WERI-Rb-1 (cell line): ENCODE results near the gene CA5A.

Experiments used
- DNase-seq: peaks from one replicate; pipeline ENCODE4 v3.0.0-alpha.2; 2020
- H3K27ac ChIP-seq: fragments of 250-450 bp; sonication (Bioruptor Pico); 2 replicates; pipeline ENCODE4 v1.5.1; 2020; ENCODE audit warnings: mild to moderate bottlenecking, moderate library complexity
- H3K27me3 ChIP-seq: fragments of 250-450 bp; sonication (Bioruptor Pico); 2 replicates; pipeline ENCODE4 v1.5.1; 2021; ENCODE audit warnings: mild to moderate bottlenecking, low read depth, moderate library complexity; ENCODE audit not compliant: insufficient read depth, severe bottlenecking
- H3K36me3 ChIP-seq: fragments of 250-450 bp; sonication (Bioruptor Pico); 2 replicates; pipeline ENCODE4 v1.5.1; 2020; ENCODE audit warnings: mild to moderate bottlenecking, moderate library complexity
- H3K4me3 ChIP-seq: 2 replicates; pipeline ENCODE4 v1.5.1; 2011; ENCODE audit warnings: low read depth, mild to moderate bottlenecking, control low read depth, low read length
- H3K9me3 ChIP-seq: fragments of 250-450 bp; sonication (Bioruptor Pico); 2 replicates; pipeline ENCODE4 v1.5.1; 2021; ENCODE audit warnings: mild to moderate bottlenecking, moderate library complexity; ENCODE audit not compliant: severe bottlenecking
- TF ChIP-seq, protein P1 (sequence below): IDR thresholded peaks from 2 replicates; pipeline ENCODE4 v1.5.1; 2011; ENCODE audit warnings: low read depth, mild to moderate bottlenecking, control low read depth, inconsistent platforms, low read length

The CA5A gene

DNA sequence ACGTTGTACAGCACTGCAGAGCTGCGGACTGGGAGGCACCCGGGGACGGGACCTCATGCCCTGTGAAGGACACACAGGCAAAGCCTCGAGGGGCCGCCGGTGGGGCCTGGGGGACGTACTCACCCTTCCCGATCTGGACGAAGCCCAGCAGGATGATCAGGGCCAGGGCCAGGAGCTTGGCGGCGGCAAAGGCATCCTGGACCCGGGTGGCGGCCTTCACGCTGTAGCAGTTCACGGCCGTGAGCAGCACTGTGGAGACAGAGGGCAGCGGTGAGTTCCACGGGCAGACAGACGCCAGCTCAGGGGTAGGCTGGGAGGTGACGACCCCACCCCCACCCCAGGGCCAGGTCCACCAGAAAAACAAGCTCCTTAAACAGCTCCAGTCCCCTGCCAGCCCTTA is 84.7 kb downstream of the CA5A start:
- Histone ChIP-seq H3K36me3 (peaks cover 42% of the 10 kb centered on the region), H3K9me3 (no peaks in the 10 kb centered on the region), H3K27me3 (no peaks in the 10 kb centered on the region), H3K27ac (peak overlapping the region; percentile 94), H3K4me3 (no peak overlapping the region)
- DNase-seq, result peak; percentile 34
- TF ChIP-seq, protein P1, sequence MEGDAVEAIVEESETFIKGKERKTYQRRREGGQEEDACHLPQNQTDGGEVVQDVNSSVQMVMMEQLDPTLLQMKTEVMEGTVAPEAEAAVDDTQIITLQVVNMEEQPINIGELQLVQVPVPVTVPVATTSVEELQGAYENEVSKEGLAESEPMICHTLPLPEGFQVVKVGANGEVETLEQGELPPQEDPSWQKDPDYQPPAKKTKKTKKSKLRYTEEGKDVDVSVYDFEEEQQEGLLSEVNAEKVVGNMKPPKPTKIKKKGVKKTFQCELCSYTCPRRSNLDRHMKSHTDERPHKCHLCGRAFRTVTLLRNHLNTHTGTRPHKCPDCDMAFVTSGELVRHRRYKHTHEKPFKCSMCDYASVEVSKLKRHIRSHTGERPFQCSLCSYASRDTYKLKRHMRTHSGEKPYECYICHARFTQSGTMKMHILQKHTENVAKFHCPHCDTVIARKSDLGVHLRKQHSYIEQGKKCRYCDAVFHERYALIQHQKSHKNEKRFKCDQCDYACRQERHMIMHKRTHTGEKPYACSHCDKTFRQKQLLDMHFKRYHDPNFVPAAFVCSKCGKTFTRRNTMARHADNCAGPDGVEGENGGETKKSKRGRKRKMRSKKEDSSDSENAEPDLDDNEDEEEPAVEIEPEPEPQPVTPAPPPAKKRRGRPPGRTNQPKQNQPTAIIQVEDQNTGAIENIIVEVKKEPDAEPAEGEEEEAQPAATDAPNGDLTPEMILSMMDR, result 0 out of 2 replicates have a peak, but pooled peaks have one; percentile 17

DNA sequence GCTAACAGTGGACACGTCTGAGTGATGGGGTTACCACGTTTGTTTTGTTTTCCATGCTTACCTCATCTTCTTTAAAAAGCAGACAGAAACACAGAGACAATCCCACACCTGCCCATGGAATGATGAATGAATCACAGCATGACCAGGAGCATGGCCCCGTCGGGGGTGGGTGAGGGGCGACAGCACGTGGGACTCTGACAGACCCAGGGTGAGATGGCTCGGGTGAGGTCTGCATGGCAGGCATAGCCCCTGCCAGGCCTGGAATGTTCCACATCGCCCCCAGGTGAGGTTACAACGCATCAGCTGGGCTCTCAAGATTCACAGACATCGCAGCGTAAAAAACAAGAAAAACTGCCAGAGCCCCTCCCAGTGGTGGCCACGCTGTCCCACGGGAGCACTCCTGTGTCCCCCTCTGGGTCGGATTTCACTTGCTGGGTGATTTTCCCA is 85.2 kb downstream of the CA5A start:
- TF ChIP-seq, protein P1, result no peak
- DNase-seq, result no peak
- Histone ChIP-seq H3K27me3 (no peaks in the 10 kb centered on the region), H3K9me3 (no peaks in the 10 kb centered on the region), H3K36me3 (peaks cover 42% of the 10 kb centered on the region), H3K27ac (peak overlapping the region; percentile 10; the same call in 1 of the 2 replicates), H3K4me3 (no peak overlapping the region)

DNA sequence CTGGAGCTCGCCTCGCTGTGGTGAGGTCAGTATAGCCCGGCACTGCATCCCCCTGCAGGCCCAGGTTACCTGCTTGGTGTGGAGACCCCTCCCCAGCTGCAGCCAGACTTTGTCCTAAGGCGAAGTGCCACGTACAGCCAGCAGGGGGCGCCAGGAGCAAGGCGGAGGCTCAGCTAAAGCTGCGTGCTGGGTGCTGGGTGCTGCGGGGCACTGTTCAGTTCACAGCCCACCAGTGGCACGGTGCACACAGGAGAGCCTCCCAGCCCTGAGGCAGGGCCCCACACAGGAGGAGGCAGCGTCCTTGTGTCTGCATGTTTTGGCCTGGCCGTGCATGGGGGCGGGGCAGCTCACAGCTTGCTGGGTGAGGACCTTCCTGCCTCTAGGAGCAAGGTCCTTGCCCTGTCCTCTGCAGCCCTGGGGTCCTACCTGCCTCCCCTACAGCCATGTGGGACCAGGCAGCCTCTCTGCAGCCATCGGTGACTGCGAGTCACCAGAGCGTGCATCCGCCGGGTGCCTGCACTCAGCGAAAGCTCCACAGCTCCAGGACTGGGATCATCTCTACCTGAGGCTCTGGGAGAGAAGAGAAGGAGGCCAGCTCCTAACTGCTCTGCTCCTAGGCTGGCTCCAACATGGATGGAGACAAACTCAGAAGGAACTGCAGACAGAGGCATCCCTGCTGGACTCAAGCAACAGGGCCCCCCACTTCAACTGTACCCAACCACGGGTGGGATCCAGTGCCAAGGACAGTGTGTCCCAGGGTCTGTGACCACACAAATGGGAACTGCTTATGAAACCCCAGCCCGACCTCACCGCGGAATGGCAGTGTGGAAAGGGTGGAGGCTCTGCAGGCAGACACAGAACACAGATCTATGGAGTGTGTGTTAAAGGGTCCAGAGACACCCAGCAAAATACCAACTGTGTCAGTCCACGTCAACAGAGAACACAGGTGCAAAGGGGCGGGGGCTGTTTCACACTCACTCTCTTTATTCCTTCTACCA is 86.0 kb downstream of the CA5A start:
- Histone ChIP-seq H3K4me3 (no peak overlapping the region), H3K27me3 (no peaks in the 10 kb centered on the region), H3K36me3 (peaks cover 40% of the 10 kb centered on the region), H3K9me3 (no peaks in the 10 kb centered on the region), H3K27ac (peak overlapping the region; percentile 36)
- TF ChIP-seq, protein P1, result peak; percentile 88
- peak; percentile 59 for DNase-seq

DNA sequence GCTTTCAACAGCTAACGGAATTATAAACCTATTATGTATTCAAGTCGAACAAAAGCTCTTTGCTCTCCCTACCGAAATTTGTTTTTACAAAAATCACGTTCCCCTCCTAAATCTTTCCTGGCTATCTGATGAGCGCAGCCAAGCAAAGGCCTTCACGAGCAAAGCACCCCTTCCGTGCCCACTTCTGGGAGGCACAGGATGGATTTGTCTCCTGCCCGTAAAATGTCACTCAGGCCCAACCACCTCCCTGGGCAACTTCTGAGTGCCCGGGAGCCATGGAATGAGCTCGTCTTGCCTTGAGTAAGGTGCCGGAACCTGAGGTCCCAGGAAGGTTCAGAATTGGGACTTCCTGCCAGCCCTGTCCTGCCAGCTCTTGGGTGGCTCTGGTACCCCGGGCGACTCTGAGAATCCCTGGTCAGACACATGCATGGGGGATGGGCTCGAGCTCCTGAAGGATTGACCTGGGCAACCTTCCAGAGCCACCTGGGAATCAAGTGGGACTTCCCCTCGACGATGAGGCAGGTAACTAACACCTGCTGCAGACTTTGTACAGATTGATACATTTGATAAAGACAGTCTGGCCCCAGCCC is 86.8 kb downstream of the CA5A start:
- Histone ChIP-seq H3K9me3 (no peaks in the 10 kb centered on the region), H3K27me3 (no peaks in the 10 kb centered on the region), H3K36me3 (peaks cover 34% of the 10 kb centered on the region), H3K4me3 (no peak overlapping the region), H3K27ac (no peak overlapping the region)
- DNase-seq, result no peak
- TF ChIP-seq, protein P1, result no peak

DNA sequence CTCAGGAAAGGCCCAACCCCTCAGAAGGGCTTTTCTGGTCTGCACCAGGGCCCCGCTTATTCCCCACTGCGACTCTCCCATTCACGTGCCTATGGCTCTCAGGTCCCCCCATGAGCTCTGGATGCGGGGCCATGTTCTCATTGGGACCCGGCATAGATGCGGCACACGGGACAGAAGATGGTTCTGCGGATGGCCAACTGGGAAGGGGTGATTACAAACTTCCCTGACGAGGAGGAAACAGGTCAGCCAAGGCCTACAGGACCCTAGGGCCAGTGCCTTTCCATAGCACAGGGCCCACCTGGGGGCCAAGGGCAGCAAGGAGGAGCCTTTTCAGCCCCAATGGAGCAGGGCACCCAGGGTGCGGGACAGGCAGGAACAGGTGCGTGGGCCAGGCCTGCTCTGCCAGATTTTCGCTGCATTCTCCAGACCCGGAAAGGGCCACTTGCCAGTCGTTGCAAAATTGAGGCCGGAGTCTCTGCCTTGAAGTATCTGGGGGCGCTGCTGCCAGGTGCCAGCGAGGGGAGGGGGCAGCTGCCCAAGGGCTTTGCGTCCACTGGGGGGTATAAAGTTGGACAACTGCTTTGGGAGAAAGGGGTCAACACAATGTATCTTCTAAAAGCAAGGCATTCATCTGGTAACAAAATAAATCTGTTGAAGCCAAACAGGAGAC is 87.5 kb downstream of the CA5A start:
- no peak for DNase-seq
- Histone ChIP-seq H3K9me3 (no peaks in the 10 kb centered on the region), H3K27me3 (no peaks in the 10 kb centered on the region), H3K27ac (no peak overlapping the region), H3K36me3 (peaks cover 34% of the 10 kb centered on the region), H3K4me3 (no peak overlapping the region)
- TF ChIP-seq, protein P1, result no peak
